GM21360 (cell line): Measurements from ENCODE around the gene PBRM1.

Experiments
- ATAC-seq: cut with Tn5 transposase; IDR thresholded peaks from one replicate; pipeline ENCODE4 v1.9.1; 2021; ENCODE audit warnings: mild to moderate bottlenecking, moderate library complexity; ENCODE audit not compliant: unreplicated experiment

The PBRM1 gene

DNA sequence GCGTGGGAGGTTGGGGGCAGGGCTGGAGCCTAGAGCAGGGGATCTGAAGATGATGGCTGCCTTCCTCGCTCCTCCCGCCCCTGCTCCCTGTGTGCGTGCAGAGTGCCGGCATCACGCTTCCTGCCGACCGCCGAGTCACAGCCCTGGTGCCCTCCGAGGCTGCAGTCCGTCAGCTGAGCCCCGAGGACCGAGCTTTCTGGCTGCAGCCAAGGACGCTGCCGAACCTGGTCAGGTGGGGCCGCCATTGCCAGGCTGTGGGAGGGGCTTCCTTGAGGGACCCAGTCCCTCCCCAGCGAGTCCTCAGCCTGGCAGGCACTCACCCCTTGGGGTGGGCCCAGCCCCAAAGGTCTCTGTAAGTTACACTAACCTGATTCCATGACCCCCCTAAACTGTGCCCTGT lies 173.0 kb downstream of the PBRM1 start:
- ATAC-seq = no peak

- no peak for ATAC-seq
Measured at GRCh38 chr3:52512105-52512504, 173.6 kb downstream of the PBRM1 start.

DNA sequence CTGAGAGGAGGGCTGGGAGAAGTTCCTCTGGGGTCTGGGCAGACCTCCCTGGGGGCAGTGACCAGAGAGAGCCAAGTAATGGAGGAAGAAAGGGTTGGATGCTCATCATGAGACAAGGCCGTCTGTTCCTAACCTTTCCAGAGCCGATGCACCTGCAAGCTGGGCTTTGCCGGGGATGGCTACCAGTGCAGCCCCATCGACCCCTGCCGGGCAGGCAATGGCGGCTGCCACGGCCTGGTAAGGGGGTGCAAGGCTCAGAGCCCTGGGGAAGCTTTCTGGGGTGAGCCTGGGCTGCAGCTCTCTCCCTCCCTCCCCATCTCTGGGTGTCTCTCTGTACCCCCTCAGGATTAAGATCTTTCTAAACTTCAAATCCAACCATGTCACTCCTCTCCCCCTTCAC lies 174.2 kb downstream of the PBRM1 start:
- ATAC-seq = no peak

DNA sequence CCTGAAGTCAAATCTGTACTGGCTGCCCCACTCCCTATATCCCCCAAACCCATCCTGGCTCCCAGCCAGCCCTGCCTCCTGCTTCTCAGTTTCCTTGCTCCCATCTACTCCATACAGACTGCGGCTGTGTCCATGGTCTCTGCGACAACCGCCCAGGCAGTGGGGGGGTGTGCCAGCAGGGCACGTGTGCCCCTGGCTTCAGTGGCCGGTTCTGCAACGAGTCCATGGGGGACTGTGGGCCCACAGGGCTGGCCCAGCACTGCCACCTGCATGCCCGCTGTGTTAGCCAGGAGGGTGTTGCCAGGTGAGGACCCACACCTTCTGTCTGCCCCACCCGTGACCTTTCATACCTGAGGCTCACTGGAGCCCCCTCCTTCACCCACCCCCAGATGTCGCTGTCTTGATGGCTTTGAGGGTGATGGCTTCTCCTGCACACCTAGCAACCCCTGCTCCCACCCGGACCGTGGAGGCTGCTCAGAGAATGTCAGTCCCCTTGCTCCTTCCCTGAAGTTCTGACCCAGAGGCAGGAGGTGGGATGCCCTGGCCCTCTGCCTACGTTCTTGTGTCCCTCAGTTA lies 175.9 kb downstream of the PBRM1 start:
- no peak for ATAC-seq

DNA sequence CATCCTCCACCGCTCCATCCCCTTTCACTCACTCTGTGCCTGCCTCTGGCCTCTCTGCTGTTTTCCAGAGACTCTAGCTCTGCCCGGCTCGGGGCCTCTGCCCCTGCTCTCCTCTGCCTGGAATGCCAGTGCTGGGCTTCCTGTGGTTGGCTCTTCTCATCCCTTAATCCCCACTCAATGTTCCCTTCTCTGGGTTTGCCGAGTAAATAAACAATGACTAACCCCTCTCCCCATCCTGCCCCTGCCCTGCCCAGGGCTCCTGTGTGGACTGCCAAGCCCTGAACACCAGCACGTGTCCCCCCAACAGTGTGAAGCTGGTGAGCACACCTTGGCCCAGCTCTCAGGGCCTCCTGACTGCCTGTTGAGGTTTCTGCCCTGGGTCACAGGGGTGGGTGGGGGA lies 178.4 kb downstream of the PBRM1 start:
- ATAC-seq = no peak

GRCh38 chr3:52506266-52506966 lies 179.3 kb downstream of the PBRM1 start:
- ATAC-seq = no peak

DNA sequence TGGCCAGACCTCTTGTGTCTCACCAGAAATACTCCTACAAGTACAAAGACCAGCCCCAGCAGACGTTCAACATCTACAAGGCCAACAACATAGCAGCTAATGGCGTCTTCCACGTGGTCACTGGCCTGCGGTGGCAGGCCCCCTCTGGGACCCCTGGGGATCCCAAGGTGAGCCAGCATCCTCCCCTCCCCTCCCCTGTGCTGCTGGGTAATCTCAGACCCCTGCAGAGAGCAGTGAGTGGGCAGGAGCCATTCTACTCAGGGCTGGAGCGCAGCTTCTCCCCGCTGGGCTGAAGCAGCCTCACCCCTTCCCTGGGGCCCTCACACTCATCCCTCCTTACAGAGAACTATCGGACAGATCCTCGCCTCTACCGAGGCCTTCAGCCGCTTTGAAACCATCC lies 180.7 kb downstream of the PBRM1 start:
- no peak for ATAC-seq

DNA sequence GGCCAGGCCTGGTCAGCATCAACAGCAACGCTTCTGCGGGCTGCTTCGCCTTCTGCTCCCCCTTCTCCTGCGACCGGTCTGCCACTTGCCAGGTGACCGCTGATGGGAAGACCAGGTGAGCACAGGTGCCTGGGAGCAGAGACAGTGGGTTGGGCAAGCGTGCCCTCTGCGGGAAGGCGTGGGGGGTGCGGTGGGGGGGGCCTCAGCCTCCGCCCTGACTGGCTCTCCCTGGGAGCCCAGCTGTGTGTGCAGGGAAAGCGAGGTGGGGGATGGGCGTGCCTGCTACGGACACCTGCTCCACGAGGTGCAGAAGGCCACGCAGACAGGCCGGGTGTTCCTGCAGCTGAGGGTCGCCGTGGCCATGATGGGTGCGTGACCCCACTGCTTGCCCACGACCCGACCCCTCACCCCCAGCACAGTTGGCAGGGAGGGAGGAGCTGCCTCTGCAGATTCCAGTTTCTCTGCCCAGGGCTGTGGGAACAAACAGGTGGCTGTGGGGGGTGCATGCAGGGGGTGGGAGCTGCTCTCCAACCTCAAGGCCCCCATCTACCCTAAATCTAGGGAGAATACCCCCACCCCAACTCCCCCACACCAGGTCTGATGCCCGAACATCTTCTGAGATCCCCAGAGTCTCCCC lies 181.8 kb downstream of the PBRM1 start:
- ATAC-seq = no peak

DNA sequence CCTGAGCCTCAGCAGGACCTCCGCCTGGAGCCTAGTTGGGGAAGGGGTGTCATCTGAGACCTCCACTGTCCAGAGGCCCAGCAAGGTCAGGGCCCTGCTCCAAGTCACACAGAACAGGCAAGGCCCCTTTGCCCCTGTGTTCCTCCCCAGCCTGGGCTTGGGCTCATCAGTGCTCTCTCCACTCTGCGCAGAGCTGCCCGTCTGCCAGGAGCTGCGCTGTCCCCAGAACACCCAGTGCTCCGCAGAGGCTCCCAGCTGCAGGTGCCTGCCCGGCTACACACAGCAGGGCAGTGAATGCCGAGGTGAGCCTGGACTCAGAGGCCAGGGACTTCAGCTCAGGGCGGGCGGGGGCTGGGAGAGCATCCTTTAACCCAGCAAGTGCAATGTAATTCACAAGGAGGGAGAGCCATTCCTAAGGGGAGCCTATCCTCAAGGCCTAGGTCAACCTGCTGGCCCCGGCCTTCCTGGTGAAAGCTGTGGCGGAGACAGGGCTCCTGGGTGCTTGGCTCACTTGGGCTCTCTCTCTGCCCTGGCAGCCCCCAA lies 182.8 kb downstream of the PBRM1 start:
- no peak for ATAC-seq

DNA sequence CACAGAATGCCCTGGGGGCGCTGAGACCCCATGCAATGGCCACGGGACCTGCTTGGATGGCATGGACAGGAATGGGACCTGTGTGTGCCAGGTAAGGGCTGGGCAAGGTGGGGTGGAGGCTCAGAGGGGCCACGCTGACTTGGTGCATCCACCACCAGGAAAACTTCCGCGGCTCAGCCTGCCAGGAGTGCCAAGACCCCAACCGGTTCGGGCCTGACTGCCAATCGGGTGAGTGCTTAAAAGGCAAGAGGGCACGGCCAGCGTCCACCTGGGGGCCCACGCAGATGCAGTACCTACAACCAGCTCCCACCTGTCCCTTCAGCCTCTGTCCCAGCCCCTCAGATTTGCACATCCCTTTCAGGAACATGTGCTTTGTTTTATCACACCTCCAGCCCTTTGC lies 183.7 kb downstream of the PBRM1 start:
- ATAC-seq = no peak

- ATAC-seq = no peak
Measured at GRCh38 chr3:52501046-52501445, 184.7 kb downstream of the PBRM1 start.

- no peak for ATAC-seq
Measured at GRCh38 chr3:52498137-52499054, 187.3 kb downstream of the PBRM1 start.

DNA sequence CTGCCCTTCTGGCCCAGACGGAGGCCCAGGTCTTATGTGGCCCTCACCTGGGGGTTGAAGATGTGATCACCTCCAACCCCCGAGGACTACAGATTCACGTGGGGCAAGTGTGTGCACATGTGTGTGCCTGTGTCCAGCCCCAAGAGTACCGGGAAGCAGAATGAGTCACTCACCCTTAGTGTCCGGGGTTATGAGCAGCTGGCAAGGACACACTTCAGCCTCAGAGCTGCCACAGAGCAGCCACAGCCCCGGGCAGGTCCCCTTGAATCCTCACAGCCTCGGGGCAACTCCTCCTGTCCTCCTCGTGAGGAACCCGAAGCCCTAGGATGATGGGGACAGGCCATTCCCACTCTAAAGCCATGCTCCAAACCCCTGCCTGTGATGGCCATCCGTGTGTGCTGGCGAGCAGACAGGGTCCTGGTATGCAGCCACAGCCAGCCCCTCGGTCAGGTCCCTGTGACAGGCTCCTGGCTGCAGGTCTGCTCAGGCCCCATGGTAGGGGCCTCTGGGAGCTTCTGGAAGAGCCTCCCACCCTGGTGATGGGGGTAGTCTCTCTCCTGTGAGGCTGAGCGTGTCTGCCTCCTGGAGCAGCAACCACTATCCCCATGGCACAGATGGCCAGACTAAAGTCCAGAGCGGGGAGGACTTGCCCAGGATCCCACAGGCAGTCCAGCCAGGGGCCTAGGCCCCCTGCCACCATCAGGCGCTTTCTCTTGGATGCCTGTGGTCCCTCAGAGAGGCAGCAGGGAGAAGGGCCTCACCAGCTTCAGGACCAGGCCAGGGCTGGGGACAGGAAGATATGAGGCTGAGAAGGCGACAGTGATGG lies 189.7 kb downstream of the PBRM1 start:
- ATAC-seq = no peak
